AG10803 (cell line): ENCODE results near the gene SHOC1.

Source experiments
- DNase-seq: peaks from one replicate; pipeline ENCODE4 v3.0.0; 2010; ENCODE audit warnings: low read depth
- H3K4me3 ChIP-seq: 2 replicates; pipeline ENCODE4 v1.5.1; 2011; ENCODE audit warnings: mild to moderate bottlenecking, low read length, control low read depth
- TF ChIP-seq, protein P1 (sequence below): conservative IDR thresholded peaks from 2 replicates; pipeline ENCODE4 v1.5.1; 2011; ENCODE audit warnings: mild to moderate bottlenecking, low read length, control low read depth, inconsistent platforms

Gene SHOC1

DNA sequence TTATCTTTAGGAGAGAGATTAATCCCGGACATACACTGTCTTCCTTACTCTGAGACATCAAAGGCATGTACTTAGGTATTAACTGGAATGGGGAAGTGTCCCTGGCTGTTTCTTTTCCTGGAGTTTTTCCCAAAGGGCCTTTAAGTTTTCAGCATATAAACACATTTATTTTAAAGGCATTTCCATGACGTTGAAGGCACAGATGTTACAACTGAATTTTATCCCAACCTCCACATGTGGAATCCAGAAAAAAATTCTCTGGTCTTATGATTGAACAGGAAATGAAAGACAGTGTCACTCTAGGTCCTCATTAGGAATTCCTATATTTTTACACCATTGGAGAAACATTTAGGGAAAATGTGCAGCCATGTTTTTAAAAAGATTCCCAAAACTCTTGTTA lies 41.6 kb upstream of the SHOC1 start:
- no peak overlapping the region for H3K4me3 ChIP-seq
- peak; percentile 45 for DNase-seq
- TF ChIP-seq, protein P1, sequence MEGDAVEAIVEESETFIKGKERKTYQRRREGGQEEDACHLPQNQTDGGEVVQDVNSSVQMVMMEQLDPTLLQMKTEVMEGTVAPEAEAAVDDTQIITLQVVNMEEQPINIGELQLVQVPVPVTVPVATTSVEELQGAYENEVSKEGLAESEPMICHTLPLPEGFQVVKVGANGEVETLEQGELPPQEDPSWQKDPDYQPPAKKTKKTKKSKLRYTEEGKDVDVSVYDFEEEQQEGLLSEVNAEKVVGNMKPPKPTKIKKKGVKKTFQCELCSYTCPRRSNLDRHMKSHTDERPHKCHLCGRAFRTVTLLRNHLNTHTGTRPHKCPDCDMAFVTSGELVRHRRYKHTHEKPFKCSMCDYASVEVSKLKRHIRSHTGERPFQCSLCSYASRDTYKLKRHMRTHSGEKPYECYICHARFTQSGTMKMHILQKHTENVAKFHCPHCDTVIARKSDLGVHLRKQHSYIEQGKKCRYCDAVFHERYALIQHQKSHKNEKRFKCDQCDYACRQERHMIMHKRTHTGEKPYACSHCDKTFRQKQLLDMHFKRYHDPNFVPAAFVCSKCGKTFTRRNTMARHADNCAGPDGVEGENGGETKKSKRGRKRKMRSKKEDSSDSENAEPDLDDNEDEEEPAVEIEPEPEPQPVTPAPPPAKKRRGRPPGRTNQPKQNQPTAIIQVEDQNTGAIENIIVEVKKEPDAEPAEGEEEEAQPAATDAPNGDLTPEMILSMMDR = no peak

DNA sequence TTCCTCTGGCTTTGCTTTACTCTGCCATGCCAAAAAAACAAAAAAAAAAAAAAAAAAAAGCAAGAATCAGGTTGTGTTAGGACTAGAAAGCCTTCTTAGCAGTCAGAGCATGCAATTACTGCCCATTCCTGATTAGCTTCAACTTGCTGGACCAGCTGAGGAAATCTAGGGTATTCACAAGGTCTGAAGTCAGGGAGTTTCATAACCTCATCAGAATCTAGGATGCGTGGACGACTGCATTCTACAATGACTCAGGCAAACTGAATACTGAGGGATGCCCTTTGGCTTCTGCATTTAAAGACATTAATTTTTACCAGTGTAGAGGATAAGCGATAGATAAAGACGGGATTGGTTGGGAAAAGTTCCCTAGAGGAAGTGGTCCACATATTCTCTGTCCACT lies 39.2 kb upstream of the SHOC1 start:
- TF ChIP-seq, protein P1 = no peak
- H3K4me3 ChIP-seq = no peak overlapping the region
- DNase-seq = peak; percentile 45

DNA sequence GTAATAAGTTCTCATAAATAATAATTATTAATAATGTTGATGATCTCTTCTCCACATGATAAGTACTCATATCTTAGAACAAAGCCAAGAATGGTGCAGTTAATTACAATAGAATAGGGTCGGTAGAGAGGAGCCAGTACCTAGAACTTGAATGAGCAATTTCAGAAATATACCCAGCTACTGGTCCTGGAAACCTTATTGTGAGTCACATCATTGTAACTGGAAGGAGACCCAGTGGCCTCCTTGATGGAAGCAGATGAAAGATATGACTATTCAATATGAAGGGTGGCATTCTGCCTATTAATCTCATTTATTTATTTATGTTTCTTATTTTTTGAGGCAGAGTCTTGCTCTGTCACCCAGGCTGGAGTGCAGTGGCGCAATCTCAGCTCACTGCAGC lies 37.7 kb upstream of the SHOC1 start:
- H3K4me3 ChIP-seq = no peak overlapping the region
- no peak for DNase-seq
- TF ChIP-seq, protein P1 = no peak

DNA sequence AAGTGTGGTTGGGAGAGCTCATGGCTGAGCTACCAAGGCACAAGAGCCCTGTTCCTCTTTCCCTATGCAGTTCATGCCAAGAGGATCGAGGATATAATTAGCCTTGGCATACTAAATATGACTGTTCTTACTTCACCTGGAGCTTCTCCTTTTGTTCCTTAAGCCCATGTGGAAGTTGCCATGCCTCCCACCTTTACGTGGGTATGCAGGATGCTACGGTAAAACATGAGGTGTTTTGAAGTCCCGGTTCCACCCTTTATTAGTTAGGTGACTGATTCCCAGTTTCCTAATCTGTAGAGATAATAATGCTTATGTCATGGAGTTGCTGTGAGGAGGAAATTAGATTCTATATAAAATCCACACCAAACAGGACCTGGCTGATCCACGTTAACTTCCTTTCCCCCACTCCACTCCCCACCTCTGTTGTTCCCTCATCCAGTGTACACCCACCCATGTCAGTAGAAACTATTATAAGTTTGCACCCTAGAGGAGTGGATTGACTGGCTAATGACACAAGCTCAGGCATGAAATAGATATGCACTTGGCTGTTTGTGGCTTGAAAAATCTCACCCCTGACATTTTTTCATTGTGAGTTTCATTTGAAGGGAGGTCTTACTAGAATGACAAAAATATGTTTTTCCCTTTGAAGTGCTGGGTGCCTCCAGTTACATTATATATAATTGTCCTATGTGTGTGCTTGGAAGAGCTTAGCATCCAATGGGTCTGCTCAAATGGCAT lies 36.8 kb upstream of the SHOC1 start:
- TF ChIP-seq, protein P1 = no peak
- no peak overlapping the region for H3K4me3 ChIP-seq
- DNase-seq = peak; percentile 36

DNA sequence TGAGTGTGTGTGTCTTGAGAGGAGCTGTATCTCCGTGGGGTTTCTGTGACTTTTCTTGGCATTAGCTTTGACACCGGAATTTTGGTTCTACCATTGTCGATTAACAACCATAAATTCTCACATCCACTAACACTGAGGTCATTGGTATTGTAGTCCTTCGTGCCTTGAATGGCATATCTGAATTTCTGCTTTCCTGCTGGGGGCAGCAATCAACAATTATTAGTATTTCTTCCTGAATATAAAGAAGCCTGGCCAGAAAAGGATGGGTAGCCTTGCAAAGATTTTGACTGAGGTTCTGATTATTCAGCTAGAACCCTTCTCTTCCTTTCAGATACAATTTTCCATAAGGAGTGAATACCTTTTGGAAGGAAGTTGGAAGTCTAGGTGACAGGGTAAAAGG lies 33.5 kb upstream of the SHOC1 start:
- no peak overlapping the region for H3K4me3 ChIP-seq
- DNase-seq = peak; percentile 44
- TF ChIP-seq, protein P1 = peak; percentile 21; the same call in 1 of the 2 replicates

DNA sequence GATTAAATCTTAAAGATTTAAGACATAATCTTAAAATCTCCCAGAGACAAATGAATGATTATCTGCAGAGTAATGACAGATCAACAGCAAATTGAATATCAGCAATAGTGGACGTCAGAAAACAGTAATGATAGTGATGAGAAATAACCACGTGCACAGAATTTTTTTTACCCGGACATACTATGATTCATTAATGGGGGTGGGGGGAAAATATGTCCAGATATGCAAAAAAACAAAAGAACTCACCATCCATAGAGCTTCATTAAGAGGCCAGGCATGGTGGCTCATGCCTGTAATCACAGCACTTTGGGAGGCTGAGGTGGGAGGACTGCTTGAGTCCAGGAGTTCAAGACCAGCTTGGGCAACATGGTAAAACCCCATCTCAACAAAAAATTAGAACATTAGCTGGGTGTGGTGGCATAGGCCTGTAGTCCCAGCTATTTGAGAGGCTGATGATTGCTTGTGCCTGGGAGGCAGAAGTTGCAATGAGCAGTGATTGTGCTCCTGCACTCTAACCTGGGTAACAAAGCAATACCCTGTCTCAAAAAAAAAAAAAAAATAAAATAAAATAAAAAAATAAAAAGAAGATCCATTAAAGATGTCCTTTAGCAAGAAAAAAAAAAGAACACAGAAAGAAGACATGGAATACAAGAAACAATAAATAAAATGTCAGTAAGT lies 30.9 kb upstream of the SHOC1 start:
- no peak for DNase-seq
- TF ChIP-seq, protein P1 = no peak
- H3K4me3 ChIP-seq = no peak overlapping the region

DNA sequence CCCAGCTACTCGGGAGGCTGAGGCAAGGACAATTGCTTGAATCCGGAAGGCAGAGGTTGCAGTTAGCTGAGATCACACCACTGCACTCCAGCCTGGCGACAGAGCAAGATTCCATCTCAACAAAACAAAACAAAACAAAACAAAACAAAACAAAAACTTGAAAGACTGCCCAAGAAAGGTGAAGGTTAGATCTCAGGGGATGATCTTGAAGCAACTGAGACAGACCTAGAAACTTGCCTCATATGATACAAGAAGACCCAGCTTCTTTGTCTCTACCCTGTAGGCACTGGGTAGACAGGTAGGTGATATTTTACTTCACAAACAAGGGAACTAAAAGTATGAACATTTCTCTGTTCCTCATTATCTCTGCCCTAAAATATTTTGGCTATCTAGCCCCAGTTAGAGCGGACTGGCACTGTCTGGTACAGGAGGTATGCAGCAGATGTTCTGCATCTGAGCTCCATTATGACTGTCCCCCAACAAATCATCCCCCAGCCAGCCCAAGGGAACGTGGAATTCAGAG lies 26.3 kb upstream of the SHOC1 start:
- TF ChIP-seq, protein P1 = no peak
- peak; percentile 49 for DNase-seq
- H3K4me3 ChIP-seq = no peak overlapping the region
